Measurements from ENCODE around the gene SMKR1.

- TF ChIP-seq CTCF (IDR thresholded peaks at IDR 0.05 in 4 of 5, conservative IDR thresholded peaks at IDR 0.05 in 1 of 5): no peak
- no peak for TF ChIP-seq POLR2A (IDR thresholded peaks at IDR 0.05)
Measured at GRCh38 chr7:129458171-129458570, 44.2 kb upstream of the SMKR1 start.
